H1 (cell line): ENCODE measurements around the gene VAPB. TPM values are rescaled to one million over a fixed set of nuclear protein-coding genes. Genes with fewer than 3 reads are reported as not detected.

Experiments
- CTCF ChIA-PET: fragments of 300-600 bp; sonication (Branson Sonifier 250); formaldehyde crosslinking; loops from one replicate; lab custom pipeline; 2021; ENCODE audit not compliant: partially characterized antibody; lab: Charles Lee
- POLR2A ChIA-PET: fragments of 300-600 bp; sonication (Branson Sonifier 250); formaldehyde crosslinking; loops from one replicate; lab custom pipeline; 2021; ENCODE audit warnings: inconsistent platforms; ENCODE audit not compliant: partially characterized antibody; lab: Charles Lee
- DNase-seq, 2 experiments: peaks; one replicate each; pipeline versions ENCODE4 v3.0.0 to v3.0.0-alpha.2; 2010 to 2022; ENCODE audit warnings: low spot score in 2 of 2, low read depth in 1 of 2, mixed read lengths in 1 of 2
- FAIRE-seq: peaks from 2 replicates; lab custom pipeline; 2011; peaks lifted over from hg19 to GRCh38; lab: Jason Lieb, UNC
- H2AFZ ChIP-seq: 2 replicates; pipeline ENCODE4 v1.8.1; 2012; ENCODE audit warnings: low read length, inconsistent platforms
- H2AK5ac ChIP-seq: 2 replicates; pipeline ENCODE4 v1.6.1; 2013; ENCODE audit warnings: low read depth, low read length
- H2BK120ac ChIP-seq: replicated peaks from 2 replicates; pipeline ENCODE3; 2013; ENCODE audit warnings: low read depth, low read length, inconsistent platforms
- H2BK12ac ChIP-seq: 2 replicates; pipeline ENCODE4 v1.6.1; 2013; ENCODE audit warnings: low read depth, low read length
- H2BK15ac ChIP-seq: 2 replicates; pipeline ENCODE4 v1.6.1; 2013; ENCODE audit warnings: low read length
- H2BK20ac ChIP-seq: 2 replicates; pipeline ENCODE4 v1.6.1; 2013; ENCODE audit warnings: low read length
- H2BK5ac ChIP-seq: 2 replicates; pipeline ENCODE4 v1.6.1; 2013; ENCODE audit warnings: low read depth, low read length
- H3K14ac ChIP-seq: 2 replicates; pipeline ENCODE4 v1.6.1; 2013; ENCODE audit warnings: inconsistent platforms; ENCODE audit not compliant: insufficient read length
- H3K18ac ChIP-seq: 2 replicates; pipeline ENCODE4 v1.6.1; 2013; ENCODE audit warnings: low read length; ENCODE audit errors: extremely low read depth
- H3K23ac ChIP-seq: 2 replicates; pipeline ENCODE4 v1.6.1; 2013; ENCODE audit warnings: inconsistent platforms; ENCODE audit not compliant: insufficient read length
- H3K23me2 ChIP-seq: 2 replicates; pipeline ENCODE4 v1.6.1; 2013; ENCODE audit warnings: low read depth, low read length
- H3K27ac ChIP-seq: 2 replicates; pipeline ENCODE4 v1.6.1; 2011; ENCODE audit warnings: low read depth, low read length, inconsistent platforms
- H3K27me3 ChIP-seq, 4 experiments: replicated peaks in 1 of 4; 1 replicate in 1 of 4; 2 replicates in 3 of 4; pipeline versions ENCODE4 v1.6.1 to v1.8.1; 2011 to 2013; ENCODE audit warnings: low read length in 3 of 4, mild to moderate bottlenecking in 3 of 4, inconsistent platforms in 2 of 4, mixed read lengths in 2 of 4, moderate library complexity in 1 of 4; ENCODE audit not compliant: control insufficient read depth in 3 of 4, insufficient read depth in 3 of 4; ENCODE audit errors: extremely low read depth in 1 of 4
- H3K36me3 ChIP-seq, 4 experiments: 2 replicates each; pipeline versions ENCODE4 v1.6.1 to v1.8.1; 2011 to 2013; ENCODE audit warnings: mild to moderate bottlenecking in 4 of 4, low read length in 3 of 4, moderate library complexity in 2 of 4, control low read depth in 1 of 4, inconsistent platforms in 1 of 4; ENCODE audit not compliant: insufficient read depth in 4 of 4, control insufficient read depth in 2 of 4
- H3K4ac ChIP-seq: replicated peaks from 2 replicates; pipeline ENCODE3; 2013; ENCODE audit warnings: low read length, low read depth, mixed read lengths, inconsistent platforms; ENCODE audit not compliant: insufficient read length
- H3K4me1 ChIP-seq, 4 experiments: replicated peaks in 1 of 4; 1 replicate in 1 of 4; 2 replicates in 3 of 4; pipeline versions ENCODE4 v1.6.1 to v1.8.1; 2011 to 2013; ENCODE audit warnings: low read length in 3 of 4, inconsistent platforms in 2 of 4, mixed read lengths in 1 of 4; ENCODE audit not compliant: insufficient read depth in 4 of 4, control insufficient read depth in 3 of 4
- H3K4me2 ChIP-seq, 2 experiments: 2 replicates each; pipeline versions ENCODE4 v1.6.1 to v1.8.1; 2011 to 2013; ENCODE audit warnings: low read depth in 2 of 2, low read length in 2 of 2, control low read depth in 1 of 2, inconsistent platforms in 1 of 2, mild to moderate bottlenecking in 1 of 2; ENCODE audit not compliant: insufficient read depth in 1 of 2
- H3K4me3 ChIP-seq, 4 experiments: fragments of 200-600, 300-600 bp in 1 of 4; sonication (generic), shearing (Covaris generic), sonication (Bioruptor Twin) in 1 of 4; 2 replicates each; pipeline versions ENCODE4 v1.5.1 to v1.8.1; 2011 to 2016; ENCODE audit warnings: low read length in 4 of 4, low read depth in 3 of 4, control low read depth in 2 of 4, inconsistent platforms in 2 of 4, mild to moderate bottlenecking in 2 of 4, mixed read lengths in 1 of 4, moderate library complexity in 1 of 4; ENCODE audit not compliant: insufficient read depth in 2 of 4; ENCODE audit errors: extremely low read depth in 1 of 4
- H3K56ac ChIP-seq: replicated peaks from 2 replicates; pipeline ENCODE3; 2013; ENCODE audit warnings: low read depth, mild to moderate bottlenecking, mixed read lengths, low read length, inconsistent platforms; ENCODE audit not compliant: insufficient read length
- H3K79me1 ChIP-seq: 2 replicates; pipeline ENCODE4 v1.6.1; 2013; ENCODE audit warnings: low read depth, low read length, control low read depth
- H3K79me2 ChIP-seq, 2 experiments: 2 replicates each; pipeline versions ENCODE4 v1.6.1 to v1.8.1; 2012 to 2013; ENCODE audit warnings: low read length in 2 of 2, mild to moderate bottlenecking in 2 of 2, inconsistent platforms in 1 of 2; ENCODE audit not compliant: insufficient read depth in 2 of 2, control insufficient read depth in 1 of 2
- H3K9ac ChIP-seq, 4 experiments: replicated peaks in 1 of 4; 1 replicate in 1 of 4; 2 replicates in 3 of 4; pipeline versions ENCODE4 v1.6.1 to v1.8.1; 2011 to 2013; ENCODE audit warnings: low read depth in 3 of 4, low read length in 3 of 4, control low read depth in 2 of 4, mild to moderate bottlenecking in 2 of 4, moderate library complexity in 2 of 4, inconsistent platforms in 1 of 4; ENCODE audit errors: extremely low read depth in 1 of 4
- H3K9me3 ChIP-seq, 2 experiments: 2 replicates each; pipeline versions ENCODE4 v1.6.1 to v1.8.1; 2012 to 2013; ENCODE audit warnings: mild to moderate bottlenecking in 2 of 2, moderate library complexity in 2 of 2, control low read depth in 1 of 2, inconsistent platforms in 1 of 2, low read depth in 1 of 2, low read length in 1 of 2, mixed read lengths in 1 of 2; ENCODE audit not compliant: insufficient read depth in 2 of 2
- H4K20me1 ChIP-seq, 2 experiments: replicated peaks in 1 of 2; 2 replicates each; pipeline versions ENCODE3 to v1.8.1; 2011 to 2013; ENCODE audit warnings: inconsistent platforms in 2 of 2, low read length in 2 of 2, mild to moderate bottlenecking in 1 of 2; ENCODE audit not compliant: insufficient read depth in 2 of 2, control insufficient read depth in 1 of 2
- H4K5ac ChIP-seq: 2 replicates; pipeline ENCODE4 v1.6.1; 2013; ENCODE audit warnings: low read length, low read depth, mixed read lengths, inconsistent platforms; ENCODE audit not compliant: insufficient read length
- H4K8ac ChIP-seq: 2 replicates; pipeline ENCODE4 v1.8.0; 2013; ENCODE audit warnings: mild to moderate bottlenecking, moderate library complexity, low read length, inconsistent platforms; ENCODE audit not compliant: insufficient read depth; ENCODE audit errors: extremely low read depth
- H4K91ac ChIP-seq: replicated peaks from 2 replicates; pipeline ENCODE3; 2013; ENCODE audit warnings: low read length, mixed read lengths, inconsistent platforms; ENCODE audit not compliant: insufficient read length
- CHD1 ChIP-seq: IDR thresholded peaks from 2 replicates; pipeline ENCODE4 v1.6.1; 2012; ENCODE audit warnings: low read depth, low read length, improper control_type of control experiment
- RXRA ChIP-seq: IDR thresholded peaks from 2 replicates; pipeline ENCODE4 v1.6.1; 2011; ENCODE audit warnings: low read depth, mild to moderate bottlenecking, low read length, moderate library complexity; ENCODE audit not compliant: insufficient read depth
- SUZ12 ChIP-seq: fragments of 200-600 bp; sonication (generic); IDR thresholded peaks from 2 replicates; pipeline ENCODE4 v1.6.1; 2012; ENCODE audit warnings: mild to moderate bottlenecking, inconsistent platforms, low read length, moderate library complexity, mixed read lengths
- WGBS, 2 experiments: shearing (Covaris generic) in 1 of 2; methylation state at CpG; one replicate each; pipeline versions ENCODE4 v1.1.6 to v1.1.7; 2013 to 2015; ENCODE audit warnings: low lambda C conversion rate in 2 of 2, mixed read lengths in 2 of 2, inconsistent platforms in 1 of 2, low coverage in 1 of 2, missing lambda C conversion rate in 1 of 2; ENCODE audit not compliant: insufficient replicate concordance in 2 of 2, insufficient coverage in 1 of 2, insufficient read length in 1 of 2; ENCODE audit errors: extremely low coverage in 1 of 2, missing lambda C conversion rate in 1 of 2; 5-methylcytosine and 5-hydroxymethylcytosine counted together
- polyA plus RNA-seq, 7 experiments: library from polyadenylated mRNA; depleted of rRNA in 3 of 7; stranded (reverse) in 5 of 7; unstranded in 2 of 7; fragments of >200 nt in 5 of 7; fragments of 200-250 nt in 2 of 7; gene quantifications; 1 replicate in 5 of 7; 2 replicates in 1 of 7; 4 replicates in 1 of 7; pipeline versions ENCODE4 v1.2.1 to v1.2.3, GENCODE V29; 2011 to 2013; ENCODE audit warnings: missing spikeins in 2 of 7, mixed read lengths in 2 of 7
- total RNA-seq: library from RNA; stranded (reverse); fragmentation: NEBNext Ultra II Directional; extraction: Animal tissue kit (Norgen Biotek cat#: 25700); gene quantifications from 2 replicates; pipeline ENCODE4 v1.2.1, GENCODE V29; 2021
- TF ChIP-seq, protein P1 (sequence below), 3 experiments: IDR thresholded peaks; 1 replicate in 2 of 3; 2 replicates in 1 of 3; pipeline versions ENCODE4 v1.5.1 to v1.6.1; 2011; ENCODE audit warnings: low read length in 3 of 3, mild to moderate bottlenecking in 3 of 3, inconsistent platforms in 2 of 3, low read depth in 1 of 3, moderate library complexity in 1 of 3; ENCODE audit not compliant: insufficient read depth in 1 of 3; ENCODE audit errors: control extremely low read depth in 1 of 3

Gene VAPB
- total and polyA plus RNA-seq, 2 of the 8 experiments (the other 6 are each of a cell fraction or from before 2014, with no cell fraction given) = 24.4 to 62.8 TPM

DNA sequence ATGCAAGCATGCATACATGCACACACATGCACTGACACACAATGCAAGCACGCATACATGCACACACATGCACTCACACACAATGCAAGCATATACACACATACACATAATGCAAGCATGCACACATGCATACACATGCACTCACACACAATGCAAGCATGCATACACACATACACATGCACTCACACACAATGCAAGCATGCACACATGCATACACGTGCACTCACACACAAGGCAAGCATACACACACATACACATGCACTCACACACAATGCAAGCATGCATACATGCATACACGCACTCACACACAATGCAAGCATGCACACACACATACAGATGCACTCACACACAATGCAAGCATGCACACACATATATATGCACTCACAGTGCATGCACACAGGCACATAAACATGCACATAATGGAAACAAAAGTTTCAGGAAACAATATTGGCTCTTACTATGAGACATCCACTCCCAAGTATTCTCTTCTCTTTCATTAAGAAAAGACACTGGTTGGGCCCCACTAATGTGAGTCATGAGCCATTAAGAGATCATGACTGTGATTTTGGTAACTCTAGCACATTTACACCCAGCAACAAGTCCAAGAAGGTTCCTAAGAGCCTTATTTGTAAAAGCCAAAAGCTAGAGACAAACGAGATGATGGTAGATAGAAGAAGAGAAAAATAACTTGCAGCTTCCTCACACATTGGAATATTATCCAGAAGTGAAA is 103.9 kb downstream of the VAPB start:
- peak; percentile 7 for FAIRE-seq
- Histone ChIP-seq H3K23ac (peak overlapping the region; percentile 95), H3K23me2 (peaks cover 3% of the 10 kb centered on the region), H3K18ac (no peak overlapping the region), H2BK120ac (no peak overlapping the region), H3K79me1 (no peaks in the 10 kb centered on the region), H3K4me3 (no peak overlapping the region), H4K8ac (no peak overlapping the region), H3K79me2 (peaks cover 0 to 5% of the 10 kb centered on the region in 2 experiments; a peak in 2 of 4 replicates), H2AFZ (no peak overlapping the region), H2BK12ac (no peak overlapping the region), H2BK5ac (no peak overlapping the region; the same call in 1 of the 2 replicates), H4K91ac (no peak overlapping the region), H3K14ac (peak overlapping the region; percentile 100), H3K4me2 (no peak overlapping the region), H3K56ac (no peak overlapping the region), H4K5ac (no peak overlapping the region), H3K27ac (no peak overlapping the region), H3K27me3 (no peaks in the 10 kb centered on the region; a peak in 1 of 7 replicates), H3K9me3 (no peaks in the 10 kb centered on the region), H3K4me1 (peaks cover 0 to 2% (median 0%) of the 10 kb centered on the region in 4 experiments; a peak in 1 of 7 replicates), H2BK20ac (no peak overlapping the region), H4K20me1 (peaks cover 0 to 5% of the 10 kb centered on the region in 2 experiments), H3K9ac (no peak overlapping the region), H2BK15ac (no peak overlapping the region; the same call in 1 of the 2 replicates), H2AK5ac (peak overlapping the region; percentile 18; the same call in 1 of the 2 replicates), H3K4ac (no peak overlapping the region), H3K36me3 (peaks cover 0 to 4% (median 0%) of the 10 kb centered on the region in 4 experiments; a peak in 1 of 8 replicates)
- 83% methylated on average over 4 of the region's 4 CpGs; no CpG with 5 or more reads in 1 of the 2 experiments for WGBS, 2 experiments
- ChIA-PET CTCF (interaction anchor here (0.7 kb wide), 1 partner anchor 359 kb away, joined by 3 read pairs; no protein-coding TSS in a partner anchor), POLR2A (no interaction called here)
- TF ChIP-seq CHD1 (no peak), RXRA (no peak), SUZ12 (no peak)
- TF ChIP-seq, protein P1, sequence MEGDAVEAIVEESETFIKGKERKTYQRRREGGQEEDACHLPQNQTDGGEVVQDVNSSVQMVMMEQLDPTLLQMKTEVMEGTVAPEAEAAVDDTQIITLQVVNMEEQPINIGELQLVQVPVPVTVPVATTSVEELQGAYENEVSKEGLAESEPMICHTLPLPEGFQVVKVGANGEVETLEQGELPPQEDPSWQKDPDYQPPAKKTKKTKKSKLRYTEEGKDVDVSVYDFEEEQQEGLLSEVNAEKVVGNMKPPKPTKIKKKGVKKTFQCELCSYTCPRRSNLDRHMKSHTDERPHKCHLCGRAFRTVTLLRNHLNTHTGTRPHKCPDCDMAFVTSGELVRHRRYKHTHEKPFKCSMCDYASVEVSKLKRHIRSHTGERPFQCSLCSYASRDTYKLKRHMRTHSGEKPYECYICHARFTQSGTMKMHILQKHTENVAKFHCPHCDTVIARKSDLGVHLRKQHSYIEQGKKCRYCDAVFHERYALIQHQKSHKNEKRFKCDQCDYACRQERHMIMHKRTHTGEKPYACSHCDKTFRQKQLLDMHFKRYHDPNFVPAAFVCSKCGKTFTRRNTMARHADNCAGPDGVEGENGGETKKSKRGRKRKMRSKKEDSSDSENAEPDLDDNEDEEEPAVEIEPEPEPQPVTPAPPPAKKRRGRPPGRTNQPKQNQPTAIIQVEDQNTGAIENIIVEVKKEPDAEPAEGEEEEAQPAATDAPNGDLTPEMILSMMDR (IDR thresholded peaks at IDR 0.05; ENCODE audit: control extremely low read depth in 1 of 3, insufficient read depth in 1 of 3, low read depth in 1 of 3, low read length in 3 of 3) = no peak
- DNase-seq = no peak
